Measurements from ENCODE around the gene DTX3L. TPM values are rescaled to one million over a fixed set of nuclear protein-coding genes. Genes with fewer than 3 reads are reported as not detected.

Gene DTX3L
- total and polyA plus RNA-seq, 2 experiments from 2014 or later, result 10.6 to 27.2 TPM

DNA sequence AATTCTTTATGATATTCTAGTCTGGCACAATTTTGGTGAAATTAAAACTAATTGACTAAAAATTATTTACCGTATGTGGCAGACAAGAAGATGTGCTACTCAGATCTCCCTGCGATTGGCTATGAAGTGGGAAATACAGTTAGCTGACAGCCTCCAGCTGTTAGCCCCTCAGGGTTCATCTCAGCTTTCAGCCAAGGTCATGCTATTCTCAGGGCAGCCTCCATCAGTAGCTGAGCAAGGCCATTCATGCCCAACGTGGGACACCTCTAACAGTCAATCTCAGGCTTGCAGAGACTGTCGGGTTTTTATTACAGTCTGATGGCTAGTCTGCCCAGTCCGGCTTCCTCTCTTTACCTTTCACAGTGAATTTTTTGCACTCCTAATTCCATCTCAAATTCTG is 6.8 kb upstream of the DTX3L start:
- Histone ChIP-seq H3K27ac (no peak overlapping the region), H3K27me3 (no peaks in the 10 kb centered on the region), H3K4me2 (no peak overlapping the region), H3K36me3 (replicated peaks; ENCODE audit: insufficient read depth, low read depth) (no peaks in the 10 kb centered on the region), H3K4me1 (ENCODE audit: insufficient read depth) (no peaks in the 10 kb centered on the region), H3K79me2 (peaks cover 2% of the 10 kb centered on the region), H3K9me3 (ENCODE audit: low read depth) (no peaks in the 10 kb centered on the region), H3K4me3 (no peak overlapping the region), H4K20me1 (ENCODE audit: insufficient read depth, poor library complexity, severe bottlenecking) (no peaks in the 10 kb centered on the region), H3K9me2 (replicated peaks; ENCODE audit: insufficient read depth) (no peaks in the 10 kb centered on the region), H2AFZ (no peak overlapping the region)
- WGBS (ENCODE audit: low lambda C conversion rate, missing lambda C conversion rate), result 87% methylated on average over 5 of the region's 5 CpGs
- TF ChIP-seq EZH2phosphoT487 (IDR thresholded peaks at IDR 0.05; ENCODE audit: low read depth, severe bottlenecking, unreplicated experiment), result no peak
- TF ChIP-seq, protein P1, sequence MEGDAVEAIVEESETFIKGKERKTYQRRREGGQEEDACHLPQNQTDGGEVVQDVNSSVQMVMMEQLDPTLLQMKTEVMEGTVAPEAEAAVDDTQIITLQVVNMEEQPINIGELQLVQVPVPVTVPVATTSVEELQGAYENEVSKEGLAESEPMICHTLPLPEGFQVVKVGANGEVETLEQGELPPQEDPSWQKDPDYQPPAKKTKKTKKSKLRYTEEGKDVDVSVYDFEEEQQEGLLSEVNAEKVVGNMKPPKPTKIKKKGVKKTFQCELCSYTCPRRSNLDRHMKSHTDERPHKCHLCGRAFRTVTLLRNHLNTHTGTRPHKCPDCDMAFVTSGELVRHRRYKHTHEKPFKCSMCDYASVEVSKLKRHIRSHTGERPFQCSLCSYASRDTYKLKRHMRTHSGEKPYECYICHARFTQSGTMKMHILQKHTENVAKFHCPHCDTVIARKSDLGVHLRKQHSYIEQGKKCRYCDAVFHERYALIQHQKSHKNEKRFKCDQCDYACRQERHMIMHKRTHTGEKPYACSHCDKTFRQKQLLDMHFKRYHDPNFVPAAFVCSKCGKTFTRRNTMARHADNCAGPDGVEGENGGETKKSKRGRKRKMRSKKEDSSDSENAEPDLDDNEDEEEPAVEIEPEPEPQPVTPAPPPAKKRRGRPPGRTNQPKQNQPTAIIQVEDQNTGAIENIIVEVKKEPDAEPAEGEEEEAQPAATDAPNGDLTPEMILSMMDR (IDR thresholded peaks at IDR 0.05; ENCODE audit: poor library complexity), result no peak
- no peak for TF ChIP-seq EZH2 (IDR thresholded peaks at IDR 0.05; ENCODE audit: borderline replicate concordance)
- DNase-seq (ENCODE audit: low spot score), result no peak

DNA sequence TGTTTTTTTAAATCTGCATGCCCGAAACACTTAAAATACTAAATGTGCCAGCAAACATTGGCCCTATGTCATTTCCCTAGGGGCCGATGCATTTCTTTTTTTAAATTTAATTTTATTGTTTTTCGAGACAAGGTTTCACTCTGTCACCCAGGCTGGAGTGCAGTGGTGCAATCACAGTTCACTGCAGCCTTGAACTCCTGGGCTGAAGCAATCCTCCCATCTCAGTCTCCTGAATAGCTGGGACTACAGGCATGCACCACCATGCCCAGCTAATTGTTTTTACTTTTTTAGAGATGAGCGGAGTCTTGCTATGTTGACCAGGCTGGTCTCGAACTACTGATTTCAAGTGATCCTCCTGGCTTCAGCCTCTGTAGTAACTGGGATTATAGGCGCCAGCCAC is 5.5 kb upstream of the DTX3L start:
- H3K4me2 ChIP-seq, result no peak overlapping the region
- TF ChIP-seq, protein P1 (IDR thresholded peaks at IDR 0.05; ENCODE audit: poor library complexity), result no peak
- no peak for TF ChIP-seq EZH2 (IDR thresholded peaks at IDR 0.05; ENCODE audit: borderline replicate concordance)
- TF ChIP-seq EZH2phosphoT487 (IDR thresholded peaks at IDR 0.05; ENCODE audit: low read depth, severe bottlenecking, unreplicated experiment), result no peak
- H2AFZ ChIP-seq, result no peak overlapping the region
- no peak overlapping the region for H3K27ac ChIP-seq
- no peaks in the 10 kb centered on the region for H3K9me3 ChIP-seq (ENCODE audit: low read depth)
- no peak overlapping the region for H3K4me3 ChIP-seq
- no peaks in the 10 kb centered on the region for H3K36me3 ChIP-seq (replicated peaks; ENCODE audit: insufficient read depth, low read depth)
- 96% methylated on average over 6 of the region's 6 CpGs for WGBS (ENCODE audit: low lambda C conversion rate, missing lambda C conversion rate)
- DNase-seq (ENCODE audit: low spot score), result no peak
- no peaks in the 10 kb centered on the region for H3K27me3 ChIP-seq
- H3K79me2 ChIP-seq, result peaks cover 13% of the 10 kb centered on the region
- H3K4me1 ChIP-seq (ENCODE audit: insufficient read depth), result peaks cover 11% of the 10 kb centered on the region
- no peaks in the 10 kb centered on the region for H4K20me1 ChIP-seq (ENCODE audit: insufficient read depth, poor library complexity, severe bottlenecking)
- H3K9me2 ChIP-seq (replicated peaks; ENCODE audit: insufficient read depth), result no peaks in the 10 kb centered on the region

DNA sequence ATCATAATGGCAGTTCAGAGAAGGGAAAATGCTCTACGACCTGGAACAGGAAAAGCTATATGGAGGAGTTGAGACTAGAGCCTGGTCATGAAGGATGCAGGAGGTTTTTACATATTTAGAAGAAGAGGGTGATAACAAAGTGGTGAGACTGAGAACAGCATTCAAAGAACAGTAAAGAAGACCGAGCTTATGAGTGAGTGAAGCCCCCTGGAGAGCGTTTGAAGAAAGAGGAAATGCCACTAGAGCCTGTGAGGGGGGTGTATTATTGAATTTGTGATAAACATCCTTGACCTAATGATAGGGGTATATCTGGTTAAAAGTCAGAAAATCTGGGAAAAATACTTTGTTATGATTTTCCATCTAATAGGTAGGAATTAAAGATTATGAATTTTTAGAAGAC is 4.2 kb upstream of the DTX3L start:
- H3K9me3 ChIP-seq (ENCODE audit: low read depth), result no peaks in the 10 kb centered on the region
- H3K27me3 ChIP-seq, result no peaks in the 10 kb centered on the region
- 79% methylated on average over 3 of the region's 3 CpGs for WGBS (ENCODE audit: low lambda C conversion rate, missing lambda C conversion rate)
- peaks cover 14% of the 10 kb centered on the region for H3K4me1 ChIP-seq (ENCODE audit: insufficient read depth)
- DNase-seq (ENCODE audit: low spot score), result no peak
- TF ChIP-seq EZH2phosphoT487 (IDR thresholded peaks at IDR 0.05; ENCODE audit: low read depth, severe bottlenecking, unreplicated experiment) (no peak), EZH2 (IDR thresholded peaks at IDR 0.05; ENCODE audit: borderline replicate concordance) (no peak)
- TF ChIP-seq, protein P1 (IDR thresholded peaks at IDR 0.05; ENCODE audit: poor library complexity), result no peak
- no peak overlapping the region for H3K4me2 ChIP-seq
- H3K9me2 ChIP-seq (replicated peaks; ENCODE audit: insufficient read depth), result no peaks in the 10 kb centered on the region
- peaks cover 15% of the 10 kb centered on the region for H3K79me2 ChIP-seq
- H3K4me3 ChIP-seq, result no peak overlapping the region
- H3K27ac ChIP-seq, result no peak overlapping the region
- H4K20me1 ChIP-seq (ENCODE audit: insufficient read depth, poor library complexity, severe bottlenecking), result no peaks in the 10 kb centered on the region
- no peaks in the 10 kb centered on the region for H3K36me3 ChIP-seq (replicated peaks; ENCODE audit: insufficient read depth, low read depth)
- H2AFZ ChIP-seq, result no peak overlapping the region

- no peaks in the 10 kb centered on the region for H3K27me3 ChIP-seq
- peaks cover 22% of the 10 kb centered on the region for H3K79me2 ChIP-seq
- no peaks in the 10 kb centered on the region for H3K9me3 ChIP-seq (ENCODE audit: low read depth)
- TF ChIP-seq, protein P1 (IDR thresholded peaks at IDR 0.05; ENCODE audit: poor library complexity), result peak; percentile 76
- no peak for TF ChIP-seq EZH2 (IDR thresholded peaks at IDR 0.05; ENCODE audit: borderline replicate concordance)
- H2AFZ ChIP-seq, result no peak overlapping the region
- H3K27ac ChIP-seq, result no peak overlapping the region
- H3K4me1 ChIP-seq (ENCODE audit: insufficient read depth), result peaks cover 18% of the 10 kb centered on the region
- H3K4me3 ChIP-seq, result no peak overlapping the region
- H3K36me3 ChIP-seq (replicated peaks; ENCODE audit: insufficient read depth, low read depth), result no peaks in the 10 kb centered on the region
- H4K20me1 ChIP-seq (ENCODE audit: insufficient read depth, poor library complexity, severe bottlenecking), result no peaks in the 10 kb centered on the region
- no peaks in the 10 kb centered on the region for H3K9me2 ChIP-seq (replicated peaks; ENCODE audit: insufficient read depth)
- H3K4me2 ChIP-seq, result no peak overlapping the region
- WGBS (ENCODE audit: low lambda C conversion rate, missing lambda C conversion rate), result 83% methylated on average over 1 of the region's 1 CpG
- peak; percentile 73 for DNase-seq (ENCODE audit: low spot score)
Observed at GRCh38 chr3:122560680-122561079, 3.5 kb upstream of the DTX3L start.

Data from hepatocyte (in vitro differentiated cells).